DND-41 (cell line): ENCODE results near the gene ZDHHC11.
"Not testable (repeated sequence)": the region's sequence is repeated elsewhere in the genome, so short reads cannot be mapped to it uniquely, and the experiment has no call there.

ENCODE experiments used
- ATAC-seq: fragments of 200-7000 bp; cut with Tn5 transposase; 3 replicates; pipeline ENCODE4 v1.9.1; 2021; ENCODE audit warnings: low read depth; ENCODE audit not compliant: insufficient read depth
- DNase-seq: peaks from one replicate; pipeline ENCODE4 v3.0.0-alpha.2; 2020
- H2AFZ ChIP-seq: 2 replicates; pipeline ENCODE4 v1.6.0; 2012; ENCODE audit warnings: low read depth, low read length
- H3K27ac ChIP-seq: 2 replicates; pipeline ENCODE4 v1.5.1; 2012; ENCODE audit warnings: low read length, inconsistent platforms
- H3K27me3 ChIP-seq: fragments of 200-600 bp; sonication (generic); 2 replicates; pipeline ENCODE4 v1.6.0; 2012; ENCODE audit warnings: low read length, mild to moderate bottlenecking, inconsistent platforms; ENCODE audit not compliant: insufficient read depth, poor library complexity
- H3K36me3 ChIP-seq: 2 replicates; pipeline ENCODE4 v1.5.1; 2012; ENCODE audit warnings: low read length, inconsistent platforms; ENCODE audit not compliant: insufficient read depth
- H3K4me1 ChIP-seq: 2 replicates; pipeline ENCODE4 v1.5.1; 2012; ENCODE audit warnings: mild to moderate bottlenecking, low read length; ENCODE audit not compliant: insufficient read depth
- H3K4me2 ChIP-seq: 2 replicates; pipeline ENCODE4 v1.6.0; 2012; ENCODE audit warnings: mild to moderate bottlenecking, moderate library complexity, low read length, inconsistent platforms; ENCODE audit not compliant: insufficient read depth
- H3K4me3 ChIP-seq, 2 experiments: fragments of 200-600 bp in 1 of 2; shearing (Covaris generic) in 1 of 2; 2 replicates each; pipeline ENCODE4 v1.5.1; 2012 to 2016; ENCODE audit warnings: inconsistent platforms in 2 of 2, low read length in 2 of 2, mild to moderate bottlenecking in 2 of 2, low read depth in 1 of 2, moderate library complexity in 1 of 2
- H3K79me2 ChIP-seq: 2 replicates; pipeline ENCODE4 v1.6.0; 2012; ENCODE audit warnings: low read length, inconsistent platforms; ENCODE audit not compliant: insufficient read depth
- H3K9ac ChIP-seq: 2 replicates; pipeline ENCODE4 v1.6.0; 2012; ENCODE audit warnings: low read depth, mild to moderate bottlenecking, inconsistent platforms, low read length, moderate library complexity
- H3K9me3 ChIP-seq: 2 replicates; pipeline ENCODE4 v1.5.1; 2012; ENCODE audit warnings: low read length, moderate library complexity, mild to moderate bottlenecking, inconsistent platforms; ENCODE audit not compliant: insufficient read depth, severe bottlenecking
- H4K20me1 ChIP-seq: 2 replicates; pipeline ENCODE4 v1.6.0; 2012; ENCODE audit warnings: low read length; ENCODE audit not compliant: insufficient read depth
- CTCF ChIP-seq: IDR thresholded peaks from 2 replicates; pipeline ENCODE4 v1.5.1; 2012; ENCODE audit warnings: borderline replicate concordance, low read length, moderate library complexity, mild to moderate bottlenecking; ENCODE audit not compliant: poor library complexity, severe bottlenecking; ENCODE audit errors: extremely low read depth
- EZH2 ChIP-seq: IDR thresholded peaks from 3 replicates; pipeline ENCODE4 v1.6.1; 2012; ENCODE audit warnings: borderline replicate concordance, low read depth, mild to moderate bottlenecking, moderate library complexity, low read length, inconsistent platforms; ENCODE audit not compliant: severe bottlenecking

The ZDHHC11 gene

GRCh38 chr5:816176-816575, 34.6 kb downstream of the ZDHHC11 start:
- Histone ChIP-seq H3K79me2 (no peaks in the 10 kb centered on the region), H3K36me3 (no peaks in the 10 kb centered on the region), H3K9me3 (peaks cover 8% of the 10 kb centered on the region), H4K20me1 (no peaks in the 10 kb centered on the region), H2AFZ (no peak overlapping the region), H3K27me3 (no peaks in the 10 kb centered on the region), H3K4me2 (no peak overlapping the region), H3K27ac (no peak overlapping the region), H3K4me1 (no peaks in the 10 kb centered on the region), H3K4me3 (no peak overlapping the region), H3K9ac (no peak overlapping the region)
- no peak for ATAC-seq
- TF ChIP-seq CTCF, result no peak
- TF ChIP-seq EZH2, result no peak
- no peak for DNase-seq

GRCh38 chr5:815449-815848, 35.3 kb downstream of the ZDHHC11 start:
- Histone ChIP-seq H3K9me3 (peaks cover 8% of the 10 kb centered on the region), H3K36me3 (no peaks in the 10 kb centered on the region), H3K4me2 (no peak overlapping the region), H3K27ac (no peak overlapping the region), H3K9ac (no peak overlapping the region), H2AFZ (no peak overlapping the region), H3K4me3 (no peak overlapping the region), H3K79me2 (no peaks in the 10 kb centered on the region), H3K4me1 (no peaks in the 10 kb centered on the region), H4K20me1 (no peaks in the 10 kb centered on the region), H3K27me3 (no peaks in the 10 kb centered on the region)
- ATAC-seq, result no peak
- DNase-seq, result no peak
- TF ChIP-seq EZH2 (no peak), CTCF (no peak)

- not testable (repeated sequence) for H3K27me3 ChIP-seq, H3K4me2 ChIP-seq, H2AFZ ChIP-seq, DNase-seq, H3K4me1 ChIP-seq, H3K4me3 ChIP-seq, H3K27ac ChIP-seq, H3K36me3 ChIP-seq, H3K79me2 ChIP-seq, H4K20me1 ChIP-seq, H3K9ac ChIP-seq, H3K9me3 ChIP-seq
- ATAC-seq, result peak; percentile 17; the same call in 1 of the 3 replicates
These were observed 37.2 kb downstream of the ZDHHC11 start for GRCh38 chr5:813575-813974.

- H3K4me2 ChIP-seq, H3K9me3 ChIP-seq, H3K9ac ChIP-seq, DNase-seq, H3K4me1 ChIP-seq, H4K20me1 ChIP-seq, H3K79me2 ChIP-seq, H3K27me3 ChIP-seq, H3K36me3 ChIP-seq, H2AFZ ChIP-seq, H3K4me3 ChIP-seq, ATAC-seq, H3K27ac ChIP-seq: not testable (repeated sequence)
These were observed 39.4 kb downstream of the ZDHHC11 start for GRCh38 chr5:811384-811783.

- H4K20me1 ChIP-seq, H2AFZ ChIP-seq, DNase-seq, H3K4me1 ChIP-seq, H3K36me3 ChIP-seq, H3K27ac ChIP-seq, H3K9ac ChIP-seq, H3K9me3 ChIP-seq, H3K4me3 ChIP-seq, H3K4me2 ChIP-seq, H3K79me2 ChIP-seq, H3K27me3 ChIP-seq, ATAC-seq: not testable (repeated sequence)
These were observed 42.9 kb downstream of the ZDHHC11 start for GRCh38 chr5:807719-808514.
